Neural cell (in vitro differentiated cells): ENCODE results near the gene DIP2C. TPM values are rescaled to one million over a fixed set of nuclear protein-coding genes. Genes with fewer than 3 reads are reported as not detected.

Source experiments
- H2AFZ ChIP-seq: fragments of 200-600, 300-800 bp; sonication (generic), shearing (Covaris generic); 2 replicates; pipeline ENCODE4 v1.6.0; 2014; ENCODE audit warnings: low read depth, mild to moderate bottlenecking, antibody characterized with exemption, low read length, moderate library complexity
- H3F3A ChIP-seq: fragments of 200-600 bp; shearing (Covaris generic); 2 replicates; pipeline ENCODE4 v1.6.1; 2016; ENCODE audit warnings: mild to moderate bottlenecking, moderate library complexity, mixed read lengths, antibody characterized with exemption, low read length; ENCODE audit not compliant: insufficient read depth, poor library complexity, severe bottlenecking
- H3K27ac ChIP-seq: fragments of 200-600, 300-800 bp; sonication (generic), shearing (Covaris generic); 2 replicates; pipeline ENCODE4 v1.5.1; 2014; ENCODE audit warnings: mild to moderate bottlenecking, low read length, moderate library complexity
- H3K27me3 ChIP-seq: fragments of 300-800, 200-600 bp; sonication (generic), shearing (Covaris generic); 2 replicates; pipeline ENCODE4 v1.6.0; 2014; ENCODE audit warnings: mild to moderate bottlenecking, low read depth, low read length, moderate library complexity; ENCODE audit not compliant: insufficient read depth
- H3K36me3 ChIP-seq: fragments of 300-800, 200-600 bp; sonication (generic), shearing (Covaris generic); 2 replicates; pipeline ENCODE4 v1.5.1; 2014; ENCODE audit warnings: mild to moderate bottlenecking, antibody characterized with exemption, low read length, moderate library complexity; ENCODE audit not compliant: insufficient read depth
- H3K4me2 ChIP-seq: fragments of 300-800, 200-600 bp; sonication (generic), shearing (Covaris generic); 2 replicates; pipeline ENCODE4 v1.6.0; 2014; ENCODE audit warnings: mild to moderate bottlenecking, low read length
- H3K4me3 ChIP-seq: fragments of 300-800, 200-600 bp; sonication (generic), shearing (Covaris generic); 2 replicates; pipeline ENCODE4 v1.5.1; 2014; ENCODE audit warnings: mild to moderate bottlenecking, low read length, moderate library complexity
- H3K79me2 ChIP-seq: fragments of 200-600 bp; shearing (Covaris generic); replicated peaks from 2 replicates; pipeline ENCODE4 v1.6.0; 2014; ENCODE audit warnings: mild to moderate bottlenecking, low read length, moderate library complexity; ENCODE audit not compliant: insufficient read depth
- H3K9ac ChIP-seq: fragments of 300-800, 200-600 bp; sonication (generic), shearing (Covaris generic); 2 replicates; pipeline ENCODE4 v1.6.1; 2016; ENCODE audit warnings: mild to moderate bottlenecking, low read length, mixed read lengths
- H3K9me2 ChIP-seq: fragments of 200-600 bp; shearing (Covaris generic); 2 replicates; pipeline ENCODE4 v1.6.1; 2016; ENCODE audit warnings: mild to moderate bottlenecking, low read length, mixed read lengths; ENCODE audit not compliant: insufficient read depth
- H3K9me3 ChIP-seq: fragments of 200-600, 300-800 bp; sonication (generic), shearing (Covaris generic); 2 replicates; pipeline ENCODE4 v1.6.1; 2016; ENCODE audit warnings: mild to moderate bottlenecking, mixed run types, low read length, moderate library complexity, mixed read lengths
- H4K20me1 ChIP-seq: fragments of 200-600 bp; shearing (Covaris generic); 2 replicates; pipeline ENCODE4 v1.6.1; 2016; ENCODE audit warnings: mild to moderate bottlenecking, mixed run types; ENCODE audit not compliant: insufficient read depth
- EP300 ChIP-seq: fragments of 450-650 bp; conservative IDR thresholded peaks from 2 replicates; pipeline ENCODE4 v1.6.1; 2014; ENCODE audit warnings: antibody characterized with exemption, mild to moderate bottlenecking, moderate library complexity; ENCODE audit not compliant: poor library complexity, severe bottlenecking
- EZH2 ChIP-seq: fragments of 200-600, 300-800 bp; shearing (Covaris generic), sonication (generic); IDR thresholded peaks from 2 replicates; pipeline ENCODE4 v1.6.1; 2014; ENCODE audit warnings: antibody characterized with exemption, low read length, borderline replicate concordance, mild to moderate bottlenecking; ENCODE audit not compliant: insufficient read depth, poor library complexity, severe bottlenecking
- MXI1 ChIP-seq: fragments of 450-650 bp; conservative IDR thresholded peaks from 2 replicates; pipeline ENCODE4 v1.6.1; 2014; ENCODE audit warnings: antibody characterized with exemption, mild to moderate bottlenecking; ENCODE audit not compliant: poor library complexity, severe bottlenecking
- POLR2AphosphoS5 ChIP-seq: IDR thresholded peaks from 2 replicates; pipeline ENCODE4 v1.6.1; 2012
- RAD21 ChIP-seq: fragments of 450-650 bp; conservative IDR thresholded peaks from 2 replicates; pipeline ENCODE4 v1.6.1; 2014; ENCODE audit warnings: antibody characterized with exemption, mild to moderate bottlenecking, moderate library complexity
- REST ChIP-seq: IDR thresholded peaks from 2 replicates; pipeline ENCODE4 v1.6.1; 2012; ENCODE audit warnings: borderline replicate concordance
- SMC3 ChIP-seq: fragments of 450-650 bp; conservative IDR thresholded peaks from 2 replicates; pipeline ENCODE4 v1.6.1; 2014; ENCODE audit warnings: antibody characterized with exemption, mild to moderate bottlenecking, moderate library complexity; ENCODE audit not compliant: poor library complexity
- TAF1 ChIP-seq: IDR thresholded peaks from 2 replicates; pipeline ENCODE4 v1.6.1; 2012; ENCODE audit warnings: low read depth
- polyA plus RNA-seq: library from polyadenylated mRNA; depleted of rRNA; stranded (reverse); fragments of >200 nt; gene quantifications from 2 replicates; pipeline ENCODE4 v1.2.3, GENCODE V29; 2014
- TF ChIP-seq, protein P1 (sequence below): fragments of 450-650 bp; IDR thresholded peaks from 2 replicates; pipeline ENCODE4 v1.5.1; 2014; ENCODE audit warnings: antibody characterized with exemption, mild to moderate bottlenecking, moderate library complexity; ENCODE audit not compliant: poor library complexity, severe bottlenecking

DIP2C gene
- polyA plus RNA-seq, 1 donor from 2014 or later: 24.1 TPM

DNA sequence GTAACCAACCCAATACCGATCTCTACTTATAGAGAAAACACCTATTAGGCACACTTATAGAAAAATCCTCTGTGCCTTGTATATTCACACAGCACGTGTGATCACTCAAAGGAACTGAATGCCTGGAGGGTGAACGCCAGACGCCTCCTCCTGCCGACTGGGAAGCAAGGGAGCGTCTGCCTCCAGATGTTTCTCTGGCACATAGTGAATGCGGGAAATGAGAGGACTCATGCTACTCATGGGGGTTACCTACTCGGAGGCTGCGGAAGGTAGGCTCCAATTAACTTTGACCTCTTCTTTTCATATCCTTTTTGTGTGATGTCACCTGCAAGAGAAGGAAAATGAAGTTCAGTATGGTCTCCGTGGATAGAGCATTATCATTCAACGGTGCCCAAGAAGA, 203.3 kb downstream of the DIP2C start:
- Histone ChIP-seq H3K27ac (no peak overlapping the region), H3K9ac (no peak overlapping the region), H3K9me3 (no peaks in the 10 kb centered on the region), H3K79me2 (peaks cover 25% of the 10 kb centered on the region), H3K9me2 (no peaks in the 10 kb centered on the region), H3K4me2 (no peak overlapping the region), H3F3A (no peaks in the 10 kb centered on the region), H3K36me3 (no peaks in the 10 kb centered on the region), H3K27me3 (no peaks in the 10 kb centered on the region), H4K20me1 (peaks cover under 1% of the 10 kb centered on the region), H2AFZ (no peak overlapping the region), H3K4me3 (no peak overlapping the region)
- TF ChIP-seq POLR2AphosphoS5 (no peak), REST (no peak), EZH2 (no peak), RAD21 (no peak), MXI1 (no peak), TAF1 (no peak), SMC3 (no peak), EP300 (no peak)
- TF ChIP-seq, protein P1, sequence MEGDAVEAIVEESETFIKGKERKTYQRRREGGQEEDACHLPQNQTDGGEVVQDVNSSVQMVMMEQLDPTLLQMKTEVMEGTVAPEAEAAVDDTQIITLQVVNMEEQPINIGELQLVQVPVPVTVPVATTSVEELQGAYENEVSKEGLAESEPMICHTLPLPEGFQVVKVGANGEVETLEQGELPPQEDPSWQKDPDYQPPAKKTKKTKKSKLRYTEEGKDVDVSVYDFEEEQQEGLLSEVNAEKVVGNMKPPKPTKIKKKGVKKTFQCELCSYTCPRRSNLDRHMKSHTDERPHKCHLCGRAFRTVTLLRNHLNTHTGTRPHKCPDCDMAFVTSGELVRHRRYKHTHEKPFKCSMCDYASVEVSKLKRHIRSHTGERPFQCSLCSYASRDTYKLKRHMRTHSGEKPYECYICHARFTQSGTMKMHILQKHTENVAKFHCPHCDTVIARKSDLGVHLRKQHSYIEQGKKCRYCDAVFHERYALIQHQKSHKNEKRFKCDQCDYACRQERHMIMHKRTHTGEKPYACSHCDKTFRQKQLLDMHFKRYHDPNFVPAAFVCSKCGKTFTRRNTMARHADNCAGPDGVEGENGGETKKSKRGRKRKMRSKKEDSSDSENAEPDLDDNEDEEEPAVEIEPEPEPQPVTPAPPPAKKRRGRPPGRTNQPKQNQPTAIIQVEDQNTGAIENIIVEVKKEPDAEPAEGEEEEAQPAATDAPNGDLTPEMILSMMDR: no peak

DNA sequence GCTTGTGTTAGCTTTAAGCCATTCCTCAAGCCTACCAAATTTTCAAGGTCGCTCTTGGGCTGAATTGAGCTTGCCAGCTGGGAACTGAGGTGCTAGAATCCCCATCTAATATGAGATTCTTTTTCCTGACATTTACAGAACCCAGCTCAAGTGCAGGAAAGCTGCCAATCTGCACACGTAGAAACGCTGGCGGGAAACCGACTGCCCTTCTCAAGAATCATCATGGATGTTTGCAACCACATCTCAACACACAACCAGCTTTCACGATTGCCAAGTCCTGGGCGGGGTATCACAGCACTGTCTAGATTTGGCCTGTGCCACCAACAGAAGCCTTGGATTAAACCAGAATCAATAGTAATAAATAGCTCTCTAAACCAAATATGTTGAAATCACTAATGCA, 203.7 kb downstream of the DIP2C start:
- H3K9me3 ChIP-seq: no peaks in the 10 kb centered on the region
- H3K4me2 ChIP-seq: no peak overlapping the region
- H3K79me2 ChIP-seq: peaks cover 24% of the 10 kb centered on the region
- no peaks in the 10 kb centered on the region for H3F3A ChIP-seq
- no peak overlapping the region for H2AFZ ChIP-seq
- H3K9ac ChIP-seq: no peak overlapping the region
- TF ChIP-seq RAD21 (no peak), REST (no peak), MXI1 (no peak), TAF1 (no peak), EZH2 (no peak), POLR2AphosphoS5 (no peak), SMC3 (no peak), EP300 (no peak)
- no peak overlapping the region for H3K27ac ChIP-seq
- no peak overlapping the region for H3K4me3 ChIP-seq
- H3K27me3 ChIP-seq: no peaks in the 10 kb centered on the region
- H3K36me3 ChIP-seq: no peaks in the 10 kb centered on the region
- H3K9me2 ChIP-seq: no peaks in the 10 kb centered on the region
- no peaks in the 10 kb centered on the region for H4K20me1 ChIP-seq
